ENCODE results near the gene DDX59.

- TF ChIP-seq, protein P1, sequence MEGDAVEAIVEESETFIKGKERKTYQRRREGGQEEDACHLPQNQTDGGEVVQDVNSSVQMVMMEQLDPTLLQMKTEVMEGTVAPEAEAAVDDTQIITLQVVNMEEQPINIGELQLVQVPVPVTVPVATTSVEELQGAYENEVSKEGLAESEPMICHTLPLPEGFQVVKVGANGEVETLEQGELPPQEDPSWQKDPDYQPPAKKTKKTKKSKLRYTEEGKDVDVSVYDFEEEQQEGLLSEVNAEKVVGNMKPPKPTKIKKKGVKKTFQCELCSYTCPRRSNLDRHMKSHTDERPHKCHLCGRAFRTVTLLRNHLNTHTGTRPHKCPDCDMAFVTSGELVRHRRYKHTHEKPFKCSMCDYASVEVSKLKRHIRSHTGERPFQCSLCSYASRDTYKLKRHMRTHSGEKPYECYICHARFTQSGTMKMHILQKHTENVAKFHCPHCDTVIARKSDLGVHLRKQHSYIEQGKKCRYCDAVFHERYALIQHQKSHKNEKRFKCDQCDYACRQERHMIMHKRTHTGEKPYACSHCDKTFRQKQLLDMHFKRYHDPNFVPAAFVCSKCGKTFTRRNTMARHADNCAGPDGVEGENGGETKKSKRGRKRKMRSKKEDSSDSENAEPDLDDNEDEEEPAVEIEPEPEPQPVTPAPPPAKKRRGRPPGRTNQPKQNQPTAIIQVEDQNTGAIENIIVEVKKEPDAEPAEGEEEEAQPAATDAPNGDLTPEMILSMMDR (optimal IDR thresholded peaks at IDR 0.05 in 1 of 3, IDR thresholded peaks at IDR 0.05 in 1 of 3, conservative IDR thresholded peaks at IDR 0.05 in 1 of 3; ENCODE audit: extremely low read depth in 1 of 3, insufficient read depth in 2 of 3, low read length in 3 of 3) = no peak
- TF ChIP-seq EZH2 (IDR thresholded peaks at IDR 0.05; ENCODE audit: low read length) = no peak
Observed at GRCh38 chr1:200644021-200644420, 25.7 kb downstream of the DDX59 start.

Measured in keratinocyte (primary cell).